RWPE2 (cell line): Measurements from ENCODE around the gene KCND2.

Experiments
- ATAC-seq: fragments of 200-7000 bp; cut with Tn5 transposase; 3 replicates; pipeline ENCODE4 v1.9.1; 2021; ENCODE audit warnings: low read depth
- DNase-seq: peaks from one replicate; pipeline ENCODE4 v3.0.0-alpha.2; 2020; ENCODE audit warnings: low spot score
- H3K27ac ChIP-seq: fragments of 450-650 bp; 2 replicates; pipeline ENCODE4 v1.5.1; 2017; ENCODE audit warnings: mild to moderate bottlenecking; ENCODE audit not compliant: poor library complexity, severe bottlenecking
- H3K27me3 ChIP-seq: fragments of 250-450 bp; sonication (Bioruptor Pico); 2 replicates; pipeline ENCODE4 v1.5.1; 2021; ENCODE audit warnings: mild to moderate bottlenecking, moderate library complexity; ENCODE audit not compliant: insufficient read depth, poor library complexity, severe bottlenecking
- H3K36me3 ChIP-seq: fragments of 250-450 bp; sonication (Bioruptor Pico); 2 replicates; pipeline ENCODE4 v1.5.1; 2020; ENCODE audit warnings: low read depth, mild to moderate bottlenecking, moderate library complexity
- H3K4me1 ChIP-seq: fragments of 250-450 bp; sonication (Bioruptor Pico); 2 replicates; pipeline ENCODE4 v1.5.1; 2021; ENCODE audit warnings: mild to moderate bottlenecking, moderate library complexity; ENCODE audit not compliant: insufficient read depth, poor library complexity, severe bottlenecking
- H3K4me3 ChIP-seq: fragments of 250-450 bp; sonication (Bioruptor Pico); 2 replicates; pipeline ENCODE4 v1.5.1; 2021; ENCODE audit warnings: mild to moderate bottlenecking, moderate library complexity; ENCODE audit not compliant: severe bottlenecking
- H3K9me3 ChIP-seq: fragments of 250-450 bp; sonication (Bioruptor Pico); 2 replicates; pipeline ENCODE4 v1.5.1; 2021; ENCODE audit warnings: mild to moderate bottlenecking, moderate library complexity; ENCODE audit not compliant: severe bottlenecking
- CTCF ChIP-seq: fragments of 450-650 bp; IDR thresholded peaks from one replicate; pipeline ENCODE4 v1.5.1; 2017; ENCODE audit warnings: mild to moderate bottlenecking, moderate library complexity; ENCODE audit not compliant: poor library complexity, severe bottlenecking

Gene KCND2

DNA sequence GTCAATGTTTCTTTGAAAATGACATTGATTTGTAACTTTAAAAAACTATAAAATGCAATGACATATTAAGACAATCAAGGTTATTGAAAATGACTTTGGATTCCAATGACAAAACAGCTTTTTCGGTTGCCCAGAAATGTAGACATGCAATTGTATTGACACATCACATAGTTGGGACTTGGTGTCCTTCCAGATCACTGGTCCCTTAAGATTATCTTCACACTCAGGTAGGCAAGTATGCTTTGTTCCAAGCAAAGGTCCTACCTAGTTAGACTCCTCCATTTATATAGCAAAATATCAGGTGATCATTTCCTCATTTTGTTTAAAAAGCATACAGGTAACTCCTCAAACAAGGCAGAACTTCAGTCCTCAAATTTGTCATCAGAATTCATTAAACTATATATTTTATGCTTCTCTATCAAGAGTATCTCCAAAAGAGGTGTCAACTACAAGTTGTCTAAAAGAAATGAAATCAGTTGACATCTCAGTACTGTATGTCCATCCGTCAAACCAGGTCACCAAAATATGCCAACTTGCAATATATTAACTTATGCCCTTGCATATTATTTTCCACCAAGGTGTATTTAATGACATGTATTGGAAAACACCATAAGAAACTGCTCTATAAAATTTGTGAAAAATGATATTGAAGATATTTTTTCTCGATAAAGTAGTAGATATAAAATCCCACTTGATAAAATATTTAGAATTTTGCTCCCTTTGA lies 520.4 kb downstream of the KCND2 start:
- TF ChIP-seq CTCF: no peak
- H3K27me3 ChIP-seq: no peaks in the 10 kb centered on the region
- H3K4me3 ChIP-seq: no peak overlapping the region
- H3K9me3 ChIP-seq: no peaks in the 10 kb centered on the region
- no peaks in the 10 kb centered on the region for H3K36me3 ChIP-seq
- no peak overlapping the region for H3K27ac ChIP-seq
- DNase-seq (no peak), ATAC-seq (no peak)
- peaks cover 7% of the 10 kb centered on the region for H3K4me1 ChIP-seq

DNA sequence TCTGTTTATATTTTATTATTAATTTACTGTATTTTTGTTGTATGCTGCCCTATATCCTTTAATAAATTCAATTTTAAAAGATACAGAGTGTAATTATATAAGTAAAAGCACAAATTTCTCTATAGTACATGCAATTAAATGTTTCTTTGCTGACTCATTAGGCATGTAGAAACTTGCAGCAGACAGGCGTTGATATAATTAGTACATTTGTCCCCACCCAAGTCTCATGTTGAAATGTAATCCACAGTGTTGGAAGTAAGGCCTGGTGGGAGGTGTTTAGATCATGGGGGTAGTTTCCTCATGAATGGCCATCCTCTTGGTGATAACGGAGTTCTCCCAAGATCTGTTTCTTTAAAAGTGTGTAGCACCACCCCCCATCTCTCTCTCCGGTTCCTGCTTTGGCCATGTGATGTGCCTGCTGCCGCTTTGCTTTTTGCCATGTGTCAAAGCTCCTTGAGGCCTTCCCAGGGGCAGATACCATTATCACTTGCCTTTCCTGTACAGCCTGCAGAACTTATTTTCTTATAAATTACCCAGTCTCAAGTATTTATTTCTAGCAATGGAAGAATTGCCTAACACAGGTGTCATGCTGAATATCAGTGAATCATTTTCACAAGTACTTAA lies 521.2 kb downstream of the KCND2 start:
- no peak for TF ChIP-seq CTCF
- no peaks in the 10 kb centered on the region for H3K9me3 ChIP-seq
- H3K27ac ChIP-seq: no peak overlapping the region
- ATAC-seq: no peak
- H3K4me1 ChIP-seq: peaks cover 7% of the 10 kb centered on the region
- H3K27me3 ChIP-seq: no peaks in the 10 kb centered on the region
- no peaks in the 10 kb centered on the region for H3K36me3 ChIP-seq
- no peak overlapping the region for H3K4me3 ChIP-seq
- DNase-seq: no peak

GRCh38 chr7:120797026-120797645 lies 524.2 kb downstream of the KCND2 start:
- no peaks in the 10 kb centered on the region for H3K9me3 ChIP-seq
- H3K36me3 ChIP-seq: no peaks in the 10 kb centered on the region
- ATAC-seq (no peak), DNase-seq (no peak)
- no peaks in the 10 kb centered on the region for H3K27me3 ChIP-seq
- no peak overlapping the region for H3K4me3 ChIP-seq
- no peak overlapping the region for H3K27ac ChIP-seq
- peaks cover 7% of the 10 kb centered on the region for H3K4me1 ChIP-seq
- TF ChIP-seq CTCF: no peak

- Histone ChIP-seq H3K36me3 (no peaks in the 10 kb centered on the region), H3K4me1 (peaks cover 3% of the 10 kb centered on the region), H3K27me3 (no peaks in the 10 kb centered on the region), H3K9me3 (no peaks in the 10 kb centered on the region), H3K4me3 (no peak overlapping the region), H3K27ac (no peak overlapping the region)
- no peak for DNase-seq
- no peak for ATAC-seq
- TF ChIP-seq CTCF: no peak
Observed at GRCh38 chr7:120799147-120799546, 526.2 kb downstream of the KCND2 start.
